Suprapubic skin (tissue), 4 donors: ENCODE measurements around the gene CEP295NL.

Experiments used
- EP300 ChIP-seq: sonication (generic); formaldehyde crosslinking; IDR thresholded peaks from one replicate; pipeline ENCODE4 v1.6.1; 2017; ENCODE audit warnings: antibody characterized with exemption
- POLR2A ChIP-seq, 2 donors: fragments of 450-650 bp; IDR thresholded peaks; one replicate each; pipeline ENCODE4 v1.6.1; 2017; ENCODE audit warnings: antibody characterized with exemption in 2 of 2, mild to moderate bottlenecking in 2 of 2, moderate library complexity in 2 of 2
- POLR2AphosphoS5 ChIP-seq, 3 donors: sonication (generic); formaldehyde crosslinking; IDR thresholded peaks; one replicate each; pipeline ENCODE4 v1.6.1; 2017; ENCODE audit warnings: antibody characterized with exemption in 3 of 3
- TF ChIP-seq, protein P1 (sequence below), 2 donors: fragments of 200-600 bp in 1 of 2; fragments of 450-650 bp in 1 of 2; sonication (generic) in 1 of 2; IDR thresholded peaks; one replicate each; pipeline ENCODE4 v1.5.1; 2016 to 2019; ENCODE audit warnings: antibody characterized with exemption in 2 of 2, mild to moderate bottlenecking in 1 of 2, moderate library complexity in 1 of 2

DNA sequence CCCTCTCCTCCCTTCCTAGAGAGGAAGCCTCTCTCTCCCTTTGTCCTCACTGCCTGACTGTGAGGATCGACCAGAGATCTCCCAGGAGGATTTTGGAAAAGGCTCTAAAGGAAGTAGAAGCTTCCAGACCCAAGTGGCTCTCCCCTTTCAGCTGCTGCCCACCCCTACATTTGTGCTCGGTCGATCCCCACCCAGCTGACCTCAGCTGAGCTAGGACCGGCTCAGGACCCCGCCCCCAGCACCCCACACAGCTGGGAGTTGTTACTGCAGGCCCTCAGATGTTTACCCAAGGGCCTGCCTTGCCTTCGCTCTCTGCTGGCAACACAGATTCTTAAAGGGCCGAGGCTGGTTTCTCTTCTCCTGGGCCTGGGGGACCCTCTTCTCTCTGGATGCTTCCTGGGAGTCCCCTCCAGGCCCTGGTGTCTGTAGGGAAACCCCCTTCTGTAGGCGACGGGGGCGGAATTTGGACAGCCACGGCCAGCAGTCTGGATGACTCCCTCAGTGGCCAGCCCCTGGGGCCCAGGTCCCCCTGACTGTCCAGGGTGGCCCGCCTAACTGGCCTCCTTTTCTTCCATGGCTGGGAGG is 49.1 kb upstream of the CEP295NL start:
- no peak for TF ChIP-seq POLR2A (IDR thresholded peaks at IDR 0.05)
- TF ChIP-seq, protein P1, sequence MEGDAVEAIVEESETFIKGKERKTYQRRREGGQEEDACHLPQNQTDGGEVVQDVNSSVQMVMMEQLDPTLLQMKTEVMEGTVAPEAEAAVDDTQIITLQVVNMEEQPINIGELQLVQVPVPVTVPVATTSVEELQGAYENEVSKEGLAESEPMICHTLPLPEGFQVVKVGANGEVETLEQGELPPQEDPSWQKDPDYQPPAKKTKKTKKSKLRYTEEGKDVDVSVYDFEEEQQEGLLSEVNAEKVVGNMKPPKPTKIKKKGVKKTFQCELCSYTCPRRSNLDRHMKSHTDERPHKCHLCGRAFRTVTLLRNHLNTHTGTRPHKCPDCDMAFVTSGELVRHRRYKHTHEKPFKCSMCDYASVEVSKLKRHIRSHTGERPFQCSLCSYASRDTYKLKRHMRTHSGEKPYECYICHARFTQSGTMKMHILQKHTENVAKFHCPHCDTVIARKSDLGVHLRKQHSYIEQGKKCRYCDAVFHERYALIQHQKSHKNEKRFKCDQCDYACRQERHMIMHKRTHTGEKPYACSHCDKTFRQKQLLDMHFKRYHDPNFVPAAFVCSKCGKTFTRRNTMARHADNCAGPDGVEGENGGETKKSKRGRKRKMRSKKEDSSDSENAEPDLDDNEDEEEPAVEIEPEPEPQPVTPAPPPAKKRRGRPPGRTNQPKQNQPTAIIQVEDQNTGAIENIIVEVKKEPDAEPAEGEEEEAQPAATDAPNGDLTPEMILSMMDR (IDR thresholded peaks at IDR 0.05) = no peak
- no peak for TF ChIP-seq EP300
- TF ChIP-seq POLR2AphosphoS5 (IDR thresholded peaks at IDR 0.05) = no peak
